ENCODE results near the gene MMP7.
"Not testable (repeated sequence)": the region's sequence is repeated elsewhere in the genome, so short reads cannot be mapped to it uniquely, and the experiment has no call there.

Gene MMP7

GRCh38 chr11:102516179-102516578 lies 14.4 kb downstream of the MMP7 start:
- Histone ChIP-seq H3K4me3 (ENCODE audit: low read length) (no peak overlapping the region), H3K9me3 (ENCODE audit: control insufficient read depth, low read depth, low read length) (no peaks in the 10 kb centered on the region), H3K27me3 (ENCODE audit: control insufficient read depth, insufficient read depth, low read length) (no peaks in the 10 kb centered on the region), H3K27ac (ENCODE audit: low read length) (no peak overlapping the region), H3K9ac (ENCODE audit: low read length) (no peak overlapping the region), H3K36me3 (ENCODE audit: control insufficient read depth, low read depth, low read length) (no peaks in the 10 kb centered on the region), H3K4me1 (ENCODE audit: control insufficient read depth, low read depth, low read length) (no peaks in the 10 kb centered on the region)

GRCh38 chr11:102513869-102514268 lies 16.7 kb downstream of the MMP7 start:
- Histone ChIP-seq H3K9me3 (ENCODE audit: control insufficient read depth, low read depth, low read length) (no peaks in the 10 kb centered on the region), H3K9ac (ENCODE audit: low read length) (no peak overlapping the region), H3K4me3 (ENCODE audit: low read length) (no peak overlapping the region), H3K4me1 (ENCODE audit: control insufficient read depth, low read depth, low read length) (no peaks in the 10 kb centered on the region), H3K27ac (ENCODE audit: low read length) (no peak overlapping the region), H3K36me3 (ENCODE audit: control insufficient read depth, low read depth, low read length) (no peaks in the 10 kb centered on the region), H3K27me3 (ENCODE audit: control insufficient read depth, insufficient read depth, low read length) (no peaks in the 10 kb centered on the region)

GRCh38 chr11:102510439-102511135 lies 20.0 kb downstream of the MMP7 start:
- no peaks in the 10 kb centered on the region for H3K27me3 ChIP-seq (ENCODE audit: control insufficient read depth, insufficient read depth, low read length)
- H3K27ac ChIP-seq (ENCODE audit: low read length), result no peak overlapping the region
- no peak overlapping the region for H3K9ac ChIP-seq (ENCODE audit: low read length)
- H3K9me3 ChIP-seq (ENCODE audit: control insufficient read depth, low read depth, low read length), result no peaks in the 10 kb centered on the region
- H3K4me1 ChIP-seq (ENCODE audit: control insufficient read depth, low read depth, low read length), result no peaks in the 10 kb centered on the region
- H3K4me3 ChIP-seq (ENCODE audit: low read length), result no peak overlapping the region
- no peaks in the 10 kb centered on the region for H3K36me3 ChIP-seq (ENCODE audit: control insufficient read depth, low read depth, low read length)

DNA sequence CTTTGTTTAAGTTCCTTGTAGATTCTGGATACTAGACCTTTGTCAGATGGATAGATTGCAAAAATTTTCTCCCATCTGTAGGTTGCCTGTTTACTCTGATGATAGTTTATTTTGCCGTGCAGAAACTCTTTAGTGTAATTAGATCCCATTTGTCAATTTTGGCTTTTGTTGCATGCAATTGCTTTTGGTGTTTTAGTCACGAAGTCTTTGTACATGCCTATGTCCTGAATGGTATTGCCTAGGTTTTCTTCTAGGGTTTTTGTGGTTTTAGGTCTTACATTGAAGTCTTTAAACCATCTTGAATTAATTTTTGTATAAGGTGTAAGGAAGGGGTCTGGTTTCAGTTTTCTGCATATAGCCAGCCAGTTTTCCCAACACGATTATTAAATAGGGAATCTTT lies 27.7 kb downstream of the MMP7 start:
- not testable (repeated sequence) for H3K9ac ChIP-seq (ENCODE audit: low read length); H3K36me3 ChIP-seq (ENCODE audit: control insufficient read depth, low read depth, low read length); H3K4me3 ChIP-seq (ENCODE audit: low read length); H3K27me3 ChIP-seq (ENCODE audit: control insufficient read depth, insufficient read depth, low read length); H3K4me1 ChIP-seq (ENCODE audit: control insufficient read depth, low read depth, low read length); H3K9me3 ChIP-seq (ENCODE audit: control insufficient read depth, low read depth, low read length); H3K27ac ChIP-seq (ENCODE audit: low read length)

- Histone ChIP-seq H3K9me3 (ENCODE audit: control insufficient read depth, low read depth, low read length) (no peaks in the 10 kb centered on the region), H3K4me1 (ENCODE audit: control insufficient read depth, low read depth, low read length) (no peaks in the 10 kb centered on the region), H3K4me3 (ENCODE audit: low read length) (no peak overlapping the region), H3K36me3 (ENCODE audit: control insufficient read depth, low read depth, low read length) (no peaks in the 10 kb centered on the region), H3K27ac (ENCODE audit: low read length) (no peak overlapping the region), H3K9ac (ENCODE audit: low read length) (no peak overlapping the region), H3K27me3 (ENCODE audit: control insufficient read depth, insufficient read depth, low read length) (no peaks in the 10 kb centered on the region)
These were observed 29.7 kb downstream of the MMP7 start for GRCh38 chr11:102500829-102501228.

- Histone ChIP-seq H3K36me3 (ENCODE audit: control insufficient read depth, low read depth, low read length) (no peaks in the 10 kb centered on the region), H3K9me3 (ENCODE audit: control insufficient read depth, low read depth, low read length) (no peaks in the 10 kb centered on the region), H3K27ac (ENCODE audit: low read length) (no peak overlapping the region), H3K4me3 (ENCODE audit: low read length) (no peak overlapping the region), H3K27me3 (ENCODE audit: control insufficient read depth, insufficient read depth, low read length) (no peaks in the 10 kb centered on the region), H3K9ac (ENCODE audit: low read length) (no peak overlapping the region), H3K4me1 (ENCODE audit: control insufficient read depth, low read depth, low read length) (no peaks in the 10 kb centered on the region)
These were observed 30.6 kb downstream of the MMP7 start for GRCh38 chr11:102499931-102500330.

DNA sequence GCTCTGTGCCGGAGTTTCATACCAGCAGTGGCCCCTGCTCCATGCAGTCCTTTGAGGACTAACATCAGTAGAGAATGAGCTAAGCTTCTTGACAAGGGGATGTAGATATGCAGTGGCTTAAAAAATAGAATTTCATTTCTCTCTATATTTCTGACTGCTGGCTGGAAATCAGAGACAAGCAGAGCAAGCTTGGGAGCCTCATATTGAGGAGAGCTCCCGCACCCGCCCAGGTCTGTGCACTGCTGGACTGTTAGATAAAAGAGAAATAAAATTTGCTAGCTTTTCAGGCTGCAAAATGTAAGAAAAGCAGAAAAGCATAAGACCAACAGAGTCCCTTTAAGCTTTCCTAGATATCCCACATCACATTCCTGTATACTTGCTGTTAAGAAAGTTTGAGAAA lies 31.4 kb downstream of the MMP7 start:
- Histone ChIP-seq H3K4me1 (ENCODE audit: control insufficient read depth, low read depth, low read length) (no peaks in the 10 kb centered on the region), H3K27ac (ENCODE audit: low read length) (no peak overlapping the region), H3K9ac (ENCODE audit: low read length) (no peak overlapping the region), H3K27me3 (ENCODE audit: control insufficient read depth, insufficient read depth, low read length) (no peaks in the 10 kb centered on the region), H3K4me3 (ENCODE audit: low read length) (no peak overlapping the region), H3K36me3 (ENCODE audit: control insufficient read depth, low read depth, low read length) (no peaks in the 10 kb centered on the region), H3K9me3 (ENCODE audit: control insufficient read depth, low read depth, low read length) (no peaks in the 10 kb centered on the region)

DNA sequence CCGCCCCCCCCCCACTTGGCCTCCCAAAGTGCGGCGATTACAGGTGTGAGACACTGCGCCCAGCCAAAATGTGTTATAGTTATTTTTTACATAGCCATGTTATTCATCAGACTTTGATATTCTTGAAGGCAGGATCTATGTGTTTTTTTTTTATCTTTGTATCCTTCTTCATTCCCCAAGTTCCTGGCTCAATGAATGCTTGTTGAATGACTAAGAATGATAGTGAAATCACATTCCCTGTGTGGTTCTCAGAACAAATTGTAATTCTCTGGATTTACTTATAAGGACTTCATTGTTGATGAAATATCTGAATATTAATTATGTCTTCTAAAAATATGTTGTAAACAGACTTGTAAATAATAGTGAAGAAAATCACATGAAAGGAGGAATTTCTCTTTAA lies 33.5 kb downstream of the MMP7 start:
- no peaks in the 10 kb centered on the region for H3K27me3 ChIP-seq (ENCODE audit: control insufficient read depth, insufficient read depth, low read length)
- no peak overlapping the region for H3K27ac ChIP-seq (ENCODE audit: low read length)
- no peaks in the 10 kb centered on the region for H3K36me3 ChIP-seq (ENCODE audit: control insufficient read depth, low read depth, low read length)
- H3K4me3 ChIP-seq (ENCODE audit: low read length), result no peak overlapping the region
- no peaks in the 10 kb centered on the region for H3K9me3 ChIP-seq (ENCODE audit: control insufficient read depth, low read depth, low read length)
- H3K4me1 ChIP-seq (ENCODE audit: control insufficient read depth, low read depth, low read length), result no peaks in the 10 kb centered on the region
- H3K9ac ChIP-seq (ENCODE audit: low read length), result no peak overlapping the region

DNA sequence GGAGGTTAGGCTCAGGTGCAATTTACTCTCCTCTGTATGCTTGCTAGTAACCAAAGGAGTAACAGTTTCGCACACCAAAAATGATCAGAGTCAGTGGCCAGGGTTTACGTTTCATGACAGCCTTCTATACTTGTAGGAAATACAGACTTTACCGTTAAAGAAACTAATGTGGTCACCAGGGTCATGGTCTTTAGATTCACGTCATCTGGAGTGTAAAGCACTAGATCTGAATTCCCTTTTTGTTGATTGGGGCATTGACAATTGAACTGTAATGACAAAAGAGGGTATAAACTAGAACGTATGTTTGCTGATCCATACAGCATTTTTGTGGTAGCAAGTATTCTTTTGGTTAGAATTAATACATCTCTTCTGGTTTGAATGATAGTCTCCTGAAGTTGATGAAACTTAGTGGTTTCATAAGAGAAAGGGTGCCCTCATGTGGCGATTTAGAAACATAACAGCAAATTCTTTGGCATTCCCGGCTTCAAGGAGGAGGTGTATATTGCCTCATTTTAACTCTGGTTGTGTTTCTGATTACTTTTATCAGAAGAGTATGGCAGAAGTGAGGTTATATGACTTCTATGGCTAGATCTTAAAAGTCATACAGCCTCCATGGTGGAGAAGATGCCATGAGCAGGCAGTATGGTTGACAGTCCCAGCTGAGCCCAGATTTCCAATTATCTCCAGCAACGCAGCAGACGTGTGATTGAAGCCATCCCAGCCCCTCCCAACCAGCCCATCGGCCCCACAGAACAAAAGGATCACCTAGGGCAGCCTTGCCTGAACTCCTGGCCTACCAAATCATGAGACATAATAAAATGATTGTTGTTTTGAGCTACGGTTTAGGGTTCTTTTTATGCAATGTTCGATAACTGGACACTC lies 35.1 kb downstream of the MMP7 start:
- Histone ChIP-seq H3K9me3 (ENCODE audit: control insufficient read depth, low read depth, low read length) (no peaks in the 10 kb centered on the region), H3K9ac (ENCODE audit: low read length) (no peak overlapping the region), H3K36me3 (ENCODE audit: control insufficient read depth, low read depth, low read length) (no peaks in the 10 kb centered on the region), H3K4me1 (ENCODE audit: control insufficient read depth, low read depth, low read length) (no peaks in the 10 kb centered on the region), H3K4me3 (ENCODE audit: low read length) (peak overlapping the region; percentile 9), H3K27ac (ENCODE audit: low read length) (no peak overlapping the region), H3K27me3 (ENCODE audit: control insufficient read depth, insufficient read depth, low read length) (no peaks in the 10 kb centered on the region)

DNA sequence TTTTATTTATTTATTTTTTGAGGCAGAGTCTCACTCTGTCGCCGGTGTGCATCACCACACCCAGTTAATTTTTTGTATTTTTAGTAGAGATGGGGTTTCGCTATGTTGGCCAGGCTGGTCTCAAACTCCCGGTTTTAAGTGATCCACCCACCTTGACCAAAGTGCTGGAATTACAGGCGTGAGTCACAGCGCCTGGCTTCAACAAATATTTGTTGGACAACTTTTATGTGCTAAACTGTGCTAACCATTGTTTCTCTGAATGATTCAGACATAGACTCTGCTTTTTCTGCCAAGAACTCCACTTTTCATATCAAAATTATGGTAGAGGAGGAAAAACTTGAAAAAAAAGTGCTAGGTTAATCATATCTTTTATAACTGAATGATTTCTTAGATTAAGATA lies 36.3 kb downstream of the MMP7 start:
- no peaks in the 10 kb centered on the region for H3K27me3 ChIP-seq (ENCODE audit: control insufficient read depth, insufficient read depth, low read length)
- no peaks in the 10 kb centered on the region for H3K36me3 ChIP-seq (ENCODE audit: control insufficient read depth, low read depth, low read length)
- H3K4me1 ChIP-seq (ENCODE audit: control insufficient read depth, low read depth, low read length), result no peaks in the 10 kb centered on the region
- no peak overlapping the region for H3K4me3 ChIP-seq (ENCODE audit: low read length)
- H3K27ac ChIP-seq (ENCODE audit: low read length), result no peak overlapping the region
- no peaks in the 10 kb centered on the region for H3K9me3 ChIP-seq (ENCODE audit: control insufficient read depth, low read depth, low read length)
- H3K9ac ChIP-seq (ENCODE audit: low read length), result no peak overlapping the region

GRCh38 chr11:102493524-102493923 lies 37.0 kb downstream of the MMP7 start:
- Histone ChIP-seq H3K9ac (ENCODE audit: low read length) (no peak overlapping the region), H3K36me3 (ENCODE audit: control insufficient read depth, low read depth, low read length) (no peaks in the 10 kb centered on the region), H3K27me3 (ENCODE audit: control insufficient read depth, insufficient read depth, low read length) (no peaks in the 10 kb centered on the region), H3K9me3 (ENCODE audit: control insufficient read depth, low read depth, low read length) (no peaks in the 10 kb centered on the region), H3K27ac (ENCODE audit: low read length) (no peak overlapping the region), H3K4me1 (ENCODE audit: control insufficient read depth, low read depth, low read length) (no peaks in the 10 kb centered on the region), H3K4me3 (ENCODE audit: low read length) (no peak overlapping the region)

GRCh38 chr11:102491969-102492368 lies 38.6 kb downstream of the MMP7 start:
- no peaks in the 10 kb centered on the region for H3K36me3 ChIP-seq (ENCODE audit: control insufficient read depth, low read depth, low read length)
- H3K27ac ChIP-seq (ENCODE audit: low read length), result no peak overlapping the region
- H3K4me3 ChIP-seq (ENCODE audit: low read length), result no peak overlapping the region
- H3K9me3 ChIP-seq (ENCODE audit: control insufficient read depth, low read depth, low read length), result no peaks in the 10 kb centered on the region
- H3K27me3 ChIP-seq (ENCODE audit: control insufficient read depth, insufficient read depth, low read length), result no peaks in the 10 kb centered on the region
- no peaks in the 10 kb centered on the region for H3K4me1 ChIP-seq (ENCODE audit: control insufficient read depth, low read depth, low read length)
- H3K9ac ChIP-seq (ENCODE audit: low read length), result no peak overlapping the region

Measured in iPS-18a (cell line).